ENCODE results near the gene NEK6. TPM values are rescaled to one million over a fixed set of nuclear protein-coding genes. Genes with fewer than 3 reads are reported as not detected.
"Not testable (repeated sequence)": the region's sequence is repeated elsewhere in the genome, so short reads cannot be mapped to it uniquely, and the experiment has no call there.

Gene NEK6
- polyA plus RNA-seq, 1 experiment: 128 TPM

DNA sequence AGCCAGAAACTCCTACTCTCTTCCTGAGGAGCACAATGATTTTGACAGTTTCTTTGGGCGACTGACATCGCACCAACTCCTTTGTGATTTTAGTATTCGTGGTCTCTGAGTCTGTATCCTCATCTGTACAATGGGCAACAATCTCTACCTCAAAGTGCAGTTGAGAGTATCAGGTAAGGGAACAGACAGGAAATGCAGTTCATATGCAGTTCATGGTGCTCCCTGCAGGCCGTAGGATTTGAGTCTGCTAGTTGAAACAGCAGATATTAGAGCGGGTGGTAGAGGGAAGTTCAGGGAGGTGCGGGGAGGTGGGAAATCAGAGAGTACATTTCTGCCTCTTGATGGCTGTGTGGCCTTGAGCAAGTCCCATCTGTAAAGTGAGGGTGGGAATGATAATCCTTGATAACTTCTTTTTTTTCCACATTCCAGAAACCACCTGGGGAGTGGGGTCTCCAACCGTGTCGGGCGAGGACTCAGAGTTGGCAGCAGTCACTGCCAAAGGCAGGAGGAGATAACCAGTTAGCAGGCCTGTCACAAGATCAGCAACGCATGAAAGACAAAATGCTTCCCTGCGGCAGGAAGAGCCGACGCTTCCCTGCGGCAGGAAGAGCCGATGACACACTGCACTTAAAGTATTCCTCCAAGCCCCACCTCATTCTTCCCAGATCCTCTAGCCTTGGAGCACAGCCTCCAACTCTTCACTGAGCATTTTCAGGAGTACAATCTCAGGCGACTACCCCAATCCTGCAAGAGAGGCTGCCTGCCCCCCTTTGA, 6.0 kb upstream of the NEK6 start:
- H3K9me3 ChIP-seq (ENCODE audit: control insufficient read depth, insufficient read depth, low read length): no peaks in the 10 kb centered on the region
- TF ChIP-seq, protein P1, sequence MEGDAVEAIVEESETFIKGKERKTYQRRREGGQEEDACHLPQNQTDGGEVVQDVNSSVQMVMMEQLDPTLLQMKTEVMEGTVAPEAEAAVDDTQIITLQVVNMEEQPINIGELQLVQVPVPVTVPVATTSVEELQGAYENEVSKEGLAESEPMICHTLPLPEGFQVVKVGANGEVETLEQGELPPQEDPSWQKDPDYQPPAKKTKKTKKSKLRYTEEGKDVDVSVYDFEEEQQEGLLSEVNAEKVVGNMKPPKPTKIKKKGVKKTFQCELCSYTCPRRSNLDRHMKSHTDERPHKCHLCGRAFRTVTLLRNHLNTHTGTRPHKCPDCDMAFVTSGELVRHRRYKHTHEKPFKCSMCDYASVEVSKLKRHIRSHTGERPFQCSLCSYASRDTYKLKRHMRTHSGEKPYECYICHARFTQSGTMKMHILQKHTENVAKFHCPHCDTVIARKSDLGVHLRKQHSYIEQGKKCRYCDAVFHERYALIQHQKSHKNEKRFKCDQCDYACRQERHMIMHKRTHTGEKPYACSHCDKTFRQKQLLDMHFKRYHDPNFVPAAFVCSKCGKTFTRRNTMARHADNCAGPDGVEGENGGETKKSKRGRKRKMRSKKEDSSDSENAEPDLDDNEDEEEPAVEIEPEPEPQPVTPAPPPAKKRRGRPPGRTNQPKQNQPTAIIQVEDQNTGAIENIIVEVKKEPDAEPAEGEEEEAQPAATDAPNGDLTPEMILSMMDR (IDR thresholded peaks at IDR 0.05; ENCODE audit: low read depth, low read length): peak; percentile 21; the same call in 1 of the 2 replicates
- ChIA-PET POLR2A (no interaction called here), CTCF (no interaction called here)
- H3K27ac ChIP-seq (ENCODE audit: low read depth, low read length): peak overlapping the region; percentile 66
- no peak overlapping the region for H3K4me3 ChIP-seq (ENCODE audit: low read depth, low read length)
- no peak for DNase-seq (ENCODE audit: low read depth, low spot score)
- H3K27me3 ChIP-seq (ENCODE audit: control insufficient read depth, insufficient read depth, low read length): no peaks in the 10 kb centered on the region

DNA sequence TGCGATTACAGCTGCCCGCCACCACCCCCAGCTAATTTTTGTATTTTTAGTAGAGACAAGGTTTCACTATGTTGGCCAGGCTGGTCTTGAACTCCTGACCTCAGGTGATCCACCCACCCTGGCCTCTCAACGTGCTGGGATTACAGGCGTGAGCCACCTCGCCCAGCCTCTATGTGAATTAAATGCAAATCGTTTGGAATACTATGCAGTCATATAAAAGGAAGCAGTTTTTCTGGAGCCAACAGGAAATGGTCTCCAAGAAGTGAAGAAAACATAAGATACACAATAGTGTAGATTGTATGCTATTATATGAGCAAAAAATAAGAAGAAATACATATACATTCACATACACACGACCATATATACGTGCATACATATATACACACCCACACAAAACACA, 4.9 kb upstream of the NEK6 start:
- H3K27ac ChIP-seq (ENCODE audit: low read depth, low read length); DNase-seq (ENCODE audit: low read depth, low spot score); H3K27me3 ChIP-seq (ENCODE audit: control insufficient read depth, insufficient read depth, low read length); H3K9me3 ChIP-seq (ENCODE audit: control insufficient read depth, insufficient read depth, low read length); POLR2A ChIA-PET; H3K4me3 ChIP-seq (ENCODE audit: low read depth, low read length); CTCF ChIA-PET: not testable (repeated sequence)

DNA sequence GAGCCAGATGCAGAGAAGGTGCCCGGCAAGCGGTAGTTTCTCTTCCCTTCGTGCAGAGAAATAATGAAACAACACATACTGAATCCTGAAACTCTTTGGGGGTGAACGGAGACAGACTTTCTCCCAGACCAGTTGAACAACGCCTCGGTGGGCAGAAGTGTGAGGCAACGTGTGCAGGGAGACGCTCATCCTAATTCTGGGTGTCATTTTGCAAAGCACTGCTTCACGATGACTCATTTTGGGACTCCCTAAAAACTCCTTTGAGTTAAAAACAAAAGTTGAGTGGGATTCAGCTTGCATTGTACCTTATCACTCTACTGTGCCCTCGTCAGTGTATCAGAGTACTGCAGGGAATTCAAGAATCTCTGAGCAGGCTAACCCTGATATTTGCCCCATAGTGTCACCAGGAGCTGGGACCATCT, 3.5 kb upstream of the NEK6 start:
- no peak overlapping the region for H3K27ac ChIP-seq (ENCODE audit: low read depth, low read length)
- H3K9me3 ChIP-seq (ENCODE audit: control insufficient read depth, insufficient read depth, low read length): no peaks in the 10 kb centered on the region; the same call in 1 of the 2 replicates
- no peak for DNase-seq (ENCODE audit: low read depth, low spot score)
- TF ChIP-seq, protein P1 (IDR thresholded peaks at IDR 0.05; ENCODE audit: low read depth, low read length): no peak
- no peak overlapping the region for H3K4me3 ChIP-seq (ENCODE audit: low read depth, low read length)
- POLR2A ChIA-PET: no interaction called here
- CTCF ChIA-PET: no interaction called here
- no peaks in the 10 kb centered on the region for H3K27me3 ChIP-seq (ENCODE audit: control insufficient read depth, insufficient read depth, low read length)

DNA sequence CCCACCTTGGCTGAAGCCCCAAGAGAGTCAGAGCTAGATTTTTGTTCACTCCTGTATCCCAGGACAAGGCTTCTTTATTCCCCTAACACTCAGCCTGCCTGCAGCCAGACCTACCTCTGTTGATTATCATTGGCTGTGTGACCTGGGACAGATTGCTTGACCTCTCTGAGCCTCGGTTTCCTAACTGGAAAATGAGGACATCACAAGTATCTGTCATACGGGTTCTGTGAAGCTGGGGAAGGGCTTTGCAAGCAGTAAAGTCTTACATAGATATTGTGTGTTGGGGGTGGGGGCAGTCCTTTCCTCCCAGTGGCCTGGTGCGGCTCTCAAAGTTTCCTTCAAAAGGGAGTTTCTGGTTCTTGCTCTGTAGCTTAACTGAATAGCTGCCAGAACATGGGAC, 2.5 kb upstream of the NEK6 start:
- no peaks in the 10 kb centered on the region for H3K27me3 ChIP-seq (ENCODE audit: control insufficient read depth, insufficient read depth, low read length)
- no peak for DNase-seq (ENCODE audit: low read depth, low spot score)
- TF ChIP-seq, protein P1 (IDR thresholded peaks at IDR 0.05; ENCODE audit: low read depth, low read length): no peak
- ChIA-PET POLR2A (no interaction called here), CTCF (no interaction called here)
- no peak overlapping the region for H3K4me3 ChIP-seq (ENCODE audit: low read depth, low read length)
- H3K9me3 ChIP-seq (ENCODE audit: control insufficient read depth, insufficient read depth, low read length): no peaks in the 10 kb centered on the region; the same call in 1 of the 2 replicates
- H3K27ac ChIP-seq (ENCODE audit: low read depth, low read length): no peak overlapping the region

DNA sequence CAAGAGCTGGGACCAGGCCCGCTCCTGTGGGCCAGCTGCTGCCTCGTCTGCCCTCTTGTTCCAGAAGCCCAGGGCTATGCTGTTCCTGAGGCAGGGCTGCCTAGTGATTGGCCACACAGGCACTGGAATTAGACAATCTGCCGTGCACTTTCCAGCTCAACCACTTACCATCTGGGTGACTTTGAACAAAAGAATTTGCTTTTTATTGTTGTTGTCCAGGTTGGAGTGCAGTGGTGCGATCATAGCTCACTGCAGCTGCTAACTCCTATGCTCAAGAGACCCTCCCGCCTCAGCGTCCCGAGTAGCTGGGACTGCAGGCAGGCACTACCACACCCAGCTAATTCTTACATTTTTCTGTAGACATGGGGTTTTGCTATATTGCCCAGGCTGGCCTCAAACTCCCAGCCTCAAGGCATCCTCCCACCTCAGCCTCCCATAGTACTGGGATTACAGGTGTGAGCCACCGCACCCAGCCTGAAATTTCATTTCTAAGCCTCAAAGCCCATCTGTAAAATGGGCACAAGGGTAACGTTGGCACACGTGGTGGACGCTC, 1.2 kb upstream of the NEK6 start:
- Histone ChIP-seq H3K27me3 (ENCODE audit: control insufficient read depth, insufficient read depth, low read length) (no peaks in the 10 kb centered on the region), H3K9me3 (ENCODE audit: control insufficient read depth, insufficient read depth, low read length) (no peaks in the 10 kb centered on the region; the same call in 1 of the 2 replicates), H3K27ac (ENCODE audit: low read depth, low read length) (peak overlapping the region; percentile 0), H3K4me3 (ENCODE audit: low read depth, low read length) (no peak overlapping the region)
- TF ChIP-seq, protein P1 (IDR thresholded peaks at IDR 0.05; ENCODE audit: low read depth, low read length): no peak
- ChIA-PET CTCF (interaction anchor here (0.6 to 1.4 kb wide), 3 partner anchors 64 to 142 kb away, joined by 3 read pairs; no protein-coding TSS in a partner anchor), POLR2A (interaction anchor here (1.1 to 2.2 kb wide), 4 partner anchors 10 to 86 kb away, joined by 3 to 8 read pairs (median 4); no protein-coding TSS in a partner anchor)
- DNase-seq (ENCODE audit: low read depth, low spot score): no peak

Data from AG04450 (cell line).